Esophagus squamous epithelium (tissue), 4 donors: ENCODE results near the gene SLC25A29.

Experiments used
- CTCF ChIP-seq, 6 experiments: fragments of 450-650 bp in 4 of 6; fragments of 200-600 bp in 2 of 6; sonication (generic) in 2 of 6; IDR thresholded peaks; one replicate each; pipeline ENCODE4 v1.5.1; 2016 to 2019; ENCODE audit warnings: antibody characterized with exemption in 6 of 6, mild to moderate bottlenecking in 4 of 6, moderate library complexity in 4 of 6
- POLR2A ChIP-seq, 4 donors: fragments of 450-650 bp; IDR thresholded peaks; one replicate each; pipeline ENCODE4 v1.6.1; 2017; ENCODE audit warnings: antibody characterized with exemption in 4 of 4, mild to moderate bottlenecking in 4 of 4, moderate library complexity in 3 of 4

- TF ChIP-seq CTCF (IDR thresholded peaks at IDR 0.05) (no peak), POLR2A (IDR thresholded peaks at IDR 0.05) (no peak)
Measured at GRCh38 chr14:100293497-100294212, 12.6 kb downstream of the SLC25A29 start.
